Putamen (tissue), 1 donor: ENCODE measurements around the gene MSN.
"Not testable (repeated sequence)": the region's sequence is repeated elsewhere in the genome, so short reads cannot be mapped to it uniquely, and the experiment has no call there.

ENCODE experiments used
- DNase-seq: peaks from one replicate; pipeline ENCODE4 v3.0.0-alpha.2; 2016; ENCODE audit warnings: low spot score

MSN gene

DNA sequence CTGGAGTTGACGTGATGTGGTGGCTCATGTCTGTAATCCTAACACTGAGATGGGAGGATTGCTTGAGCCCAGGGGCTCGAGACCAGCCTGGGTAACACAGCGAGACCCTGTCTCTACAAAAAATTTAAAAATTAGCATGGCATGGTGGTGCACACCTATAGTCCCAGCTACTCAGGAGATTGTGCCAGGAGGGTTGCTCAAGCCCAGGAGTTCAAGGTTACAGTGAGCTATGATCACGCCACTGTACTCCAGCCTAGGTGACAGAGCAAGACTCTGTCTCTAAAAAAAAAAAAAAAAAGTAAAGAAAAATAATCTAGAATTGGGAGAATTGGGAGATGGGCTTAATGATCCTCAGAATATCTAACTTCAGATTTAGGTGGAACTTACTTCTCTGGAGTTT is 51.1 kb downstream of the MSN start:
- no peak for DNase-seq

GRCh38 chrX:65720381-65720964 is 53.0 kb downstream of the MSN start:
- DNase-seq: no peak

DNA sequence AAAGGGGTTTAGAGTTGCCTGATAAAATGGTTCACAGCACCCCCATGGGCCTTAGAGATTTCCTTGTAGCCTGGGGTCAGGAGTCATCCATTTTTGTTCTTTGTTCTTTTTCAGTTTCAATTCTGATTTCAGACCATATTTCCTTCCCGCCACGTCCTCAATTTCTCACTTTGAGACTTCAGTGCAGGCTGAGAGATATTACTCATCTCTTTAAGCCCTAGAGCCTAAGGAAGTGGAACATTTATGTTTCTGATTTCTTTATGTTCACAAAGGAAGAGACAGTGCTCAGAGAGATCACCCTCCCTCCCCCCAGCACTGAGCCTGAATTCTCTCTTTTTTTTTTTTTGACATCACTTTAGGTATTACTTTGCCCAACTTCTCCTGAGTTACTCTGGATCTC is 56.3 kb downstream of the MSN start:
- DNase-seq: no peak

DNA sequence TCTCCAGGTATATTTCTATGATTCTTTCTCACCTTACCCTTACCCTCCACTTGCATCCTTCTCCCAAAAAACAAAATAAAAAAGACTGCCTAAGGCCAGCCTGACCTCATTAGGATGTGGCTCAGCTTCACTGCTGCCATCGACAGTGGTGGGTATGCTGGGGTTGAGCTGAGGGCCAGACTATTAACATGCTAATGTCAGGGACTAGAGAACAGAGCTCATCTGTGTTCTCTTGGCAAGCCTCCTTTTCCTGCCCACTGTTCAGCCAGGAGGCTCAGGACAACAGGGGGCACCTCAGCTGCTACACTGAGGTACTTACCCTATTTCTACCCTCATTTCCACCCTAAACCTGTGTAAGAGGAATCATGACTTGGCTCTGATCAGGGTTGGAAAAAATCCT is 59.3 kb downstream of the MSN start:
- DNase-seq: peak; percentile 10

DNA sequence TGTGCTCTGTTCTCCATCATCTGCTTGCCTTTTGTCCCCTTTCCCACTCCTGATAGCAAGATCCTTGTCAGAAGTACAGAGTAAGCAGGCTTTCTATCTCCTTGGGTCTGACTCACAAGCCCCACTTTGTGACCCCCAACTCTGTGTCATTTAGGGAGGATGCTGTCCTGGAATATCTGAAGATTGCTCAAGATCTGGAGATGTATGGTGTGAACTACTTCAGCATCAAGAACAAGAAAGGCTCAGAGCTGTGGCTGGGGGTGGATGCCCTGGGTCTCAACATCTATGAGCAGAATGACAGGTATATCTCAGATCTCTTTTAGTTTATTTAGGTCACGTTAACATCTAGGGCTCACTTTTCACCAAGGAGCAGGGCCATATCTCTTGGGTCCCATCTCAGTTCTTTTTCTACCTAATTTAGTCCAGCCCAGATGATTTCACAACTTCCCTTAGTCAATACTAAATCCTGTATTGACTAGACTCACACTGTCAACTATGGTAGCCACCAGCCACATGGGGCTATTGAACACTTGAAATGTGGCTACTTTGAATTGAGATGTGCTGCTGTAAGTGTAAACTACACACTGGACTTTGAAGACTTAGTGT is 64.3 kb downstream of the MSN start:
- no peak for DNase-seq

- no peak for DNase-seq
Measured at GRCh38 chrX:65740909-65741308, 73.5 kb downstream of the MSN start.

DNA sequence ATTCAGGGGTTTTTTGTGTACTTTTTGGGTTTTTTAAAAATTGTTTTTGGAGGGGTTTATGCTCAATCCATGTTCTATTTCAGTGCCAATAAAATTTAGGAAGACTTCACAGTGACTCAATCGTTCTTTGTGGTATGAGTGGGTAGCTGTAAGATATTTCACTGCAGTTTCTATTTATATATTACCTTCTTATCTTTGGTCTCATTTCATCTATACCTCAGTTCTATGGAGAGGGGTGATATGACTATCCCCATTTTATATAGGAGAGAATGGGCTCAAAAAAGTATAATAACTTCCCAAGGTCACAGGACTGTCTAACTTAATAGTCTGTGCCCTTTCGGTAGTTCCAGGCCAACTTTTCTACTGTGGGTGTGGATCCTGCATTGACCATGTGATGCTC is 74.4 kb downstream of the MSN start:
- DNase-seq: no peak

DNA sequence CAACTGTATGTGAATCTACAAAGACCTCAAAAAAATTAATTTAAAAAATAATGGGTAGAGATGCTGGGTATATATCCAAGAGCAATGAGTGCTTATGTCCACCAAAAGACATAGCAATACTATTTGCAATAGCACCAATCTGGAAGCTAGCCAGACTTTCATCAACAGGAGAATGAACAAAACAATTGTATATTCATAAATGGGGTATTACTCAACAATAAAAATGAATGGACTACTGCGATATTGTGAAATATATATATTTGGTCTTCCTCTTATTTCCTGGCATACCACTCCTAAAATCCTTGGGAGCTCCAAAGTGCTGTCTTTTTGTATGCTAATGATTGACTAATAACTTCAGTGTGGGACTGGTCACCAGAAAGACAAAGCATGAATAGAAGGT is 77.5 kb downstream of the MSN start:
- DNase-seq: no peak

DNA sequence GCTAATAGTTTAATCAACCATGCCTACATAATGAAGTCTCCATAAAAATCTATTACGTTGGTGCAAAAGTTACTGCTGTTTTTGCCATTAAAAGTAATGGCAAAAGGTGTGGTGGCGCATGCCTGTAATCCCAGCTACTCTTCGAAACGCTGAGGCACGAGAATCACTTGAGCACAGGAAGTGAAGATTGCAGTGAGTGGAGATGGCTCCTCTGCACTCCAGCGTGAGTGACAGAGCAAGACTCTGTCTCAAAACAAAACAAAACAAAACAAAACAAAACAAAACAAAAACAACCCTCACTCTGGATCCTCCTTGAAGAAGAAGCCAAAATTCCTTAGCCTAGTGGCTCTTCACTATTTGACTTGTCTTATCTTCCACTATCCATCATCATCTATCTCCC is 78.0 kb downstream of the MSN start:
- DNase-seq: no peak

GRCh38 chrX:65745992-65746391 is 78.5 kb downstream of the MSN start:
- no peak for DNase-seq

GRCh38 chrX:65750674-65751469 is 83.4 kb downstream of the MSN start:
- no peak for DNase-seq

- DNase-seq: no peak
Measured at GRCh38 chrX:65751519-65751918, 84.1 kb downstream of the MSN start.

DNA sequence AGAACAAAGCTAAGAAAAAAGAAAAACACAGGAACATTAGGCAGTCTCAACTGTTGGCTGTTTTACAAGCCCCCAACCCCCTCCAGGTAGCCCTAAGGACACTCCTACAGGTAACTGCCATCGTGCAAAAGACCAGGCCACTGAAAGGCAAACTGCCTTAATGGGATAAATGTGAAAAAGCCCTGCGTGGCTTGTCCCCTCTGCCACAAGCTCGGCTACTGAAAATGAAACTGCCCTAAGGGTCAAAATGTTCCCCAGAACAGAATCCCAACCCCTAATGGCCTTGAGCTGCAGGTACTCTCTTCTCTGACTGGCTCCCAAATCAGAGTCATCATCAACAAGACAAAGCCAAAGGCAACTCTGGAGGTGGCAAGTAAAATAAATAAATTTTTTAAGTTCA is 84.8 kb downstream of the MSN start:
- no peak for DNase-seq

- DNase-seq: no peak
Measured at GRCh38 chrX:65755786-65756185, 88.3 kb downstream of the MSN start.

GRCh38 chrX:65757943-65758342 is 90.5 kb downstream of the MSN start:
- no peak for DNase-seq

GRCh38 chrX:65758505-65758904 is 91.1 kb downstream of the MSN start:
- no peak for DNase-seq

DNA sequence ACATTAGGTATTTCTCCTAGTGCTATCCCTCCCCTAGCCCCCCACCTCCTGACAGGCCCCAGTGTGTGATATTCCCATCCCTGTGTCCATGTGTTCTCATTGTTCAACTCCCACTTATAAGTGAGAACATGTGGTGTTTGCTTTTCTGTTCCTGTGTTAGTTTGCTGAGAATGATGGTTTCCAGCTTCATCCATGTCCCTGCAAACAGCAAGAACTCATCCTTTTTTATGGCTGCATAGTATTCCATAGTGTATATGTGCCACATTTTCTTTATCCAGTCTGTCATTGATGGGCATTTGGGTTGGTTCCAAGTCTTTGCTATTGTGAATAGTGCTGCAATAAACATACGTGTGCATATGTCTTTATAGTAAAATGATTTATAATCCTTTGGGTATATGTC is 92.1 kb downstream of the MSN start:
- DNase-seq: not testable (repeated sequence)

GRCh38 chrX:65769564-65770292 is 102.3 kb downstream of the MSN start:
- DNase-seq: no peak

GRCh38 chrX:65772842-65773241 is 105.4 kb downstream of the MSN start:
- no peak for DNase-seq

DNA sequence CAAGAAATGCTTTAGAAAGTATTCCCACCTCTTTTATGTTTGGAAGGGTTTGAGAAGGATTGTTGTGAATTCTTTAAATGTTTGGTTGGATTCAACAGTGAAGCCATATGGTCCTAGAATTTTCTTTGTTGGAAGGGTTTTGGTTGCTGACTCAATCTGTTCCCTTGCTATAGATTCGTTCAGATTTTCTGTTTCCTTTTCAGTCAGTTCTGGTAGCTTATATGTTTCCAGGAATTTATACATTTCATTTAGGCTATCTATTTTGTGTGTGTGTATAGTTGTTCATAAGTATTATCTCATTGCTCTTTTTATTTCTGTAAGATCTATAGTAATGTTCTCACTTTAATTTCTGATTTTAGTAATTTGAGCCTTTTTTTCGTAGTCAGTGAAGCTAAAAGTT is 114.4 kb downstream of the MSN start:
- no peak for DNase-seq

GRCh38 chrX:65783746-65784145 is 116.3 kb downstream of the MSN start:
- DNase-seq: no peak
